ENCODE data around the gene SAMD5. TPM values are rescaled to one million over a fixed set of nuclear protein-coding genes. Genes with fewer than 3 reads are reported as not detected.

The SAMD5 gene
- total and polyA plus RNA-seq, 10 of the 15 experiments (the other 5 are each of a cell fraction or from before 2014, with no cell fraction given) = 0.01 to 0.23 (median 0.05) TPM; not detected in 5

GRCh38 chr6:147479857-147480256, 28.6 kb upstream of the SAMD5 start (continued):
- TF ChIP-seq ELK1 (IDR thresholded peaks at IDR 0.05; ENCODE audit: low read depth, low read length) (no peak), EED (IDR thresholded peaks at IDR 0.05; ENCODE audit: low read depth) (no peak), IKZF1 (conservative IDR thresholded peaks at IDR 0.05) (no peak), TCF7 (IDR thresholded peaks at IDR 0.05; ENCODE audit: borderline replicate concordance) (no peak), SMAD1 (IDR thresholded peaks at IDR 0.05; ENCODE audit: low read depth, partially characterized antibody) (no peak)

GRCh38 chr6:147486683-147487082, 21.8 kb upstream of the SAMD5 start:
- no peaks in the 10 kb centered on the region for H4K20me1 ChIP-seq (ENCODE audit: control insufficient read depth, insufficient read depth)
- ChIA-PET POLR2A (no interaction called here), RAD21 (ENCODE audit: unreplicated experiment) (no interaction called here), CTCF (no interaction called here), SMC1A (ENCODE audit: uncharacterized antibody, unreplicated experiment) (no interaction called here)
- no peak overlapping the region for H3K9ac ChIP-seq (ENCODE audit: control insufficient read depth, insufficient read depth, low read length)
- H3K4me2 ChIP-seq (ENCODE audit: control insufficient read depth, insufficient read depth) = no peak overlapping the region
- no peaks in the 10 kb centered on the region for H3K4me1 ChIP-seq (ENCODE audit: control insufficient read depth, insufficient read depth, low read length)
- no peaks in the 10 kb centered on the region for H3K79me2 ChIP-seq (ENCODE audit: control insufficient read depth, insufficient read depth, low read length)
- BruUV-seq (replicated peaks) = no TSS peak
- H3K27me3 ChIP-seq (replicated peaks in 1 of 2; ENCODE audit: control insufficient read depth in 2 of 2, insufficient read depth in 2 of 2, low read length in 1 of 2) = no peaks in the 10 kb centered on the region
- DNase-seq (ENCODE audit: low read depth, low spot score) (no peak), ATAC-seq (no peak), FAIRE-seq (no peak)
- in situ Hi-C loops (cut with MboI) (no loop called here), intact Hi-C loops (cut with micrococcal nuclease; ENCODE audit: unreplicated experiment) (no loop called here)
- no peaks in the 10 kb centered on the region for H3K9me3 ChIP-seq (replicated peaks; ENCODE audit: control insufficient read depth, insufficient read depth, low read length)
- H3K27ac ChIP-seq (ENCODE audit: control insufficient read depth, insufficient read depth) = no peak overlapping the region
- H2AFZ ChIP-seq (ENCODE audit: control insufficient read depth, low read depth, low read length) = no peak overlapping the region
- TF ChIP-seq GABPA (IDR thresholded peaks at IDR 0.05; ENCODE audit: low read depth) = no peak
- TF ChIP-seq SPI1 (IDR thresholded peaks at IDR 0.05; ENCODE audit: borderline replicate concordance, insufficient read depth, low read depth, low read length) = peak; percentile 35; the same call in 1 of the 2 replicates
- H3K36me3 ChIP-seq (ENCODE audit: control insufficient read depth in 2 of 2, insufficient read depth in 2 of 2, low read length in 1 of 2) = no peaks in the 10 kb centered on the region
- H3K4me3 ChIP-seq = no peak overlapping the region
